Measurements from ENCODE around the gene NPHP4. TPM values are rescaled to one million over a fixed set of nuclear protein-coding genes. Genes with fewer than 3 reads are reported as not detected.

NPHP4 gene
- total and polyA plus RNA-seq, 9 of the 15 experiments (the other 6 are each of a cell fraction or from before 2014, with no cell fraction given), result 0.52 to 26.2 (median 6.7) TPM

DNA sequence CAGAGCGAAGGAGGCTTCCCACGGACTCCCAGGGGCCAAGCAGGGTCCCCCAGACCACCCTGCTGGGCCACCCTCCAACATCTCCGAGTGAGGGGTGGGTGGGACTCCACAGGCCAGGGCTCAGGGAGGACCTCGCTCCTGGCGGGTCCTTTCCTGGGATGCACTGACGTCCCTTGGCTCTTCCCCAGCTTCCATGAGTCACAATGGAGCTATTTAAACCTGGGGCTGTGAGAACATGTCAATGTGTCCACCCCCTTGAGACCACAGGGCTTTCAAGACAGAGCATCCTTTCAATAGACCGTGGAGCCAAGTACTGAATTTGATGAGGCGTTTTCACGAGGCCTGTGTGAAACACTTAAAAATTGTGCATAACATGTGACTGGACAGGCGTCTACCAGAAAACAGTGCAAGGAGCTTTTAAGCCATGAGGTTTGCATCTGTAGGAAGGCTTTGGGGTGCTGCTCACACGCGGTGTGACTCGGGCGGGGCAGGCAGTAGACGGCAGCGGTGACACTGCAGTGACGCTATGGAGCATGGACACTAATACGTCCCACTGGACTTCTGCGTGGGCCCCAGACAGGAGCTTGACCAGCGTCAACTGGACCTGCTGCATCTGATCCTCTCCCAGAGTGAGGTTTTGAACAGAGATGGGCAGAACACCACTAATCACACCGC is 24.1 kb upstream of the NPHP4 start (continued):
- no peak for TF ChIP-seq MYBL2 (IDR thresholded peaks at IDR 0.05; ENCODE audit: low read depth)
- no peak for TF ChIP-seq MYBL2 (CRISPR knock-in tag; IDR thresholded peaks at IDR 0.05; ENCODE audit: borderline replicate concordance)
- TF ChIP-seq EP300 (IDR thresholded peaks at IDR 0.05; ENCODE audit: low read length), result no peak
- no peak for TF ChIP-seq SMAD4 (CRISPR knock-in tag; conservative IDR thresholded peaks at IDR 0.05)

DNA sequence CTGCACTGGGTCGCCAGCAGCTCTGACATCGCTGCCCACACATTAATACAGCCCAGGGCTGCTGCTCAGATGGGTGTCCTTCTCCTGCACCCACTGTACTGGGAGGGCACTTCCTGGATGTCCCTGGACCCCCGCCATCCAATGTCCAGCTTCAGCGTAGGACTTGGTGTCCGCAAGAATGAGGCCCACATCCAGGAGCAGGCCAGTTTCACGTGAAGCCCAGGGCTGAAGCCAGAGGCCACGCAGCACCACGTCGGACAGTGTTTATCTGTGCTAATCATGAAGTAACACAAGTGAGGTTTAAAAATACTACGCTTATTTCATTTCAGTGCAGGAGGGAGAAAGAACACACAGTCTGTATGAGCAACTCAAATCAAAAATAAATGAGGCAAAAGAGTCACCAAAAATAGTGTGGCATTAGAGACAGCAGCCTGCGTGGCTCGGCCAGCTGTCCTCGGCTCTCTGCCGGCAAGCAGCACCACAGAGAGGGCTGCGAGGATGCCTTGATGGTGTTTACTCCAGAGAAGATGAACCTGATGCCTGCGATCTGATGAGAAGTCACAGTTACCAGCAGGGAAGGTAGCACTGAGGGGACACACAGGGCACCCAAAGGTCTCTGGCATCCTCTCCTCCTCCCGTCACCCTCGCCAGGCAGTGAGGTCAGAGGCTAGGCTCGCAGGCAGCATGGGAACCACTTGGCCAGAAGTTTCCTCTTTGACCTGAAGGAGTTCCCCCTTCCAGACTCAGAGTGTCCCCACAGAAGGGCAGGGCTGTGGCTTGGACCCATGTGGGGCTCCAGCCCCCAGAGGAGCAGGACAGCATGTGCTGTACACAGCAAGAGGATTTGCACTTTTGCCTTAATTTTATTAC is 22.1 kb upstream of the NPHP4 start:
- no peak overlapping the region for H2AFZ ChIP-seq (ENCODE audit: low read depth, low read length)
- H3K4me3 ChIP-seq, result no peak overlapping the region
- intact Hi-C loops (cut with micrococcal nuclease), result no loop called here
- no peak overlapping the region for H3K4me2 ChIP-seq (ENCODE audit: insufficient read depth, low read length)
- no peaks in the 10 kb centered on the region for H3K27me3 ChIP-seq (ENCODE audit: control insufficient read depth in 2 of 2, insufficient read depth in 2 of 2, low read length in 2 of 2)
- POLR2A ChIA-PET, result interaction anchor here (2.3 kb wide), 1 partner anchor 11 kb away, joined by 7 read pairs; no protein-coding TSS in a partner anchor
- BruUV-seq (replicated peaks), result no TSS peak
- H3K27ac ChIP-seq (ENCODE audit: extremely low read depth, low read depth, low read length), result no peak overlapping the region
- no peaks in the 10 kb centered on the region for H3K9me1 ChIP-seq (ENCODE audit: control insufficient read depth, insufficient read depth, low read length)
- 68% methylated on average over 18 of the region's 19 CpGs for WGBS (ENCODE audit: insufficient coverage, low coverage, missing lambda C conversion rate)
- H3K9ac ChIP-seq (ENCODE audit: insufficient read depth in 1 of 2, low read depth in 2 of 2, low read length in 2 of 2), result peak overlapping the region in 1 of 2 experiments; percentile 3; a peak in 1 of 4 replicates
- FAIRE-seq (peak; percentile 15), DNase-seq (ENCODE audit: extremely low read depth in 1 of 4, low spot score in 3 of 4) (no peak), ATAC-seq (peak; percentile 27; the same call in 1 of the 3 replicates)
- in situ Hi-C loops (cut with MboI), result no loop called here
- CTCF ChIA-PET (ENCODE audit: low intra/inter-chr PET ratio), result no interaction called here
- peaks cover 11% of the 10 kb centered on the region; the same call in 1 of the 2 replicates for H4K20me1 ChIP-seq (replicated peaks; ENCODE audit: control insufficient read depth, insufficient read depth, low read length)
- H3K79me2 ChIP-seq (ENCODE audit: control insufficient read depth, insufficient read depth, low read length), result no peaks in the 10 kb centered on the region
- H3K36me3 ChIP-seq (ENCODE audit: control insufficient read depth, insufficient read depth, low read length), result no peaks in the 10 kb centered on the region; the same call in 2 of the 3 replicates
- peaks cover 4 to 18% of the 10 kb centered on the region in 2 experiments; a peak in 4 of 5 replicates for H3K4me1 ChIP-seq (replicated peaks in 1 of 2; ENCODE audit: control insufficient read depth in 2 of 2, insufficient read depth in 2 of 2, low read length in 2 of 2)
- no peaks in the 10 kb centered on the region for H3K9me3 ChIP-seq (replicated peaks; ENCODE audit: control insufficient read depth, insufficient read depth, low read depth, low read length)
- TF ChIP-seq, protein P1, sequence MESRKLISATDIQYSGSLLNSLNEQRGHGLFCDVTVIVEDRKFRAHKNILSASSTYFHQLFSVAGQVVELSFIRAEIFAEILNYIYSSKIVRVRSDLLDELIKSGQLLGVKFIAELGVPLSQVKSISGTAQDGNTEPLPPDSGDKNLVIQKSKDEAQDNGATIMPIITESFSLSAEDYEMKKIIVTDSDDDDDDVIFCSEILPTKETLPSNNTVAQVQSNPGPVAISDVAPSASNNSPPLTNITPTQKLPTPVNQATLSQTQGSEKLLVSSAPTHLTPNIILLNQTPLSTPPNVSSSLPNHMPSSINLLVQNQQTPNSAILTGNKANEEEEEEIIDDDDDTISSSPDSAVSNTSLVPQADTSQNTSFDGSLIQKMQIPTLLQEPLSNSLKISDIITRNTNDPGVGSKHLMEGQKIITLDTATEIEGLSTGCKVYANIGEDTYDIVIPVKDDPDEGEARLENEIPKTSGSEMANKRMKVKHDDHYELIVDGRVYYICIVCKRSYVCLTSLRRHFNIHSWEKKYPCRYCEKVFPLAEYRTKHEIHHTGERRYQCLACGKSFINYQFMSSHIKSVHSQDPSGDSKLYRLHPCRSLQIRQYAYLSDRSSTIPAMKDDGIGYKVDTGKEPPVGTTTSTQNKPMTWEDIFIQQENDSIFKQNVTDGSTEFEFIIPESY (CRISPR knock-in tag; IDR thresholded peaks at IDR 0.05), result no peak
- no peak for TF ChIP-seq ZNF140 (CRISPR knock-in tag; IDR thresholded peaks at IDR 0.05)
- no peak for TF ChIP-seq RFX1 (IDR thresholded peaks at IDR 0.05)
- TF ChIP-seq, protein P2, sequence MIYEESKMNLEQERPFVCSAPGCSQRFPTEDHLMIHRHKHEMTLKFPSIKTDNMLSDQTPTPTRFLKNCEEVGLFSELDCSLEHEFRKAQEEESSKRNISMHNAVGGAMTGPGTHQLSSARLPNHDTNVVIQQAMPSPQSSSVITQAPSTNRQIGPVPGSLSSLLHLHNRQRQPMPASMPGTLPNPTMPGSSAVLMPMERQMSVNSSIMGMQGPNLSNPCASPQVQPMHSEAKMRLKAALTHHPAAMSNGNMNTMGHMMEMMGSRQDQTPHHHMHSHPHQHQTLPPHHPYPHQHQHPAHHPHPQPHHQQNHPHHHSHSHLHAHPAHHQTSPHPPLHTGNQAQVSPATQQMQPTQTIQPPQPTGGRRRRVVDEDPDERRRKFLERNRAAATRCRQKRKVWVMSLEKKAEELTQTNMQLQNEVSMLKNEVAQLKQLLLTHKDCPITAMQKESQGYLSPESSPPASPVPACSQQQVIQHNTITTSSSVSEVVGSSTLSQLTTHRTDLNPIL (CRISPR knock-in tag; IDR thresholded peaks at IDR 0.05), result no peak
- TF ChIP-seq, protein P3, sequence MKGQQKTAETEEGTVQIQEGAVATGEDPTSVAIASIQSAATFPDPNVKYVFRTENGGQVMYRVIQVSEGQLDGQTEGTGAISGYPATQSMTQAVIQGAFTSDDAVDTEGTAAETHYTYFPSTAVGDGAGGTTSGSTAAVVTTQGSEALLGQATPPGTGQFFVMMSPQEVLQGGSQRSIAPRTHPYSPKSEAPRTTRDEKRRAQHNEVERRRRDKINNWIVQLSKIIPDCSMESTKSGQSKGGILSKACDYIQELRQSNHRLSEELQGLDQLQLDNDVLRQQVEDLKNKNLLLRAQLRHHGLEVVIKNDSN (CRISPR knock-in tag; IDR thresholded peaks at IDR 0.05), result no peak
